RWPE1 (cell line): ENCODE measurements around the gene USP2.
A peak's percentile ranks its signal among the peaks of the same experiment; 100 is the strongest.

Experiments used
- CTCF ChIA-PET: fragments of 350-600 bp; sonication (Branson Sonifier 250); formaldehyde crosslinking; extraction: SDS; loops from one replicate; lab custom pipeline; 2021; lab: Yijun Ruan, JAX
- POLR2A ChIA-PET: fragments of 400-600 bp; formaldehyde crosslinking; extraction: SDS; loops from one replicate; lab custom pipeline; 2020; ENCODE audit warnings: antibody characterized with exemption; ENCODE audit not compliant: low non-redundant PET; lab: Yijun Ruan, JAX
- DNase-seq: peaks from one replicate; pipeline ENCODE4 v3.0.0; 2012; ENCODE audit warnings: low spot score
- H3K27ac ChIP-seq: fragments of 450-650 bp; 2 replicates; pipeline ENCODE4 v1.5.1; 2017
- TF ChIP-seq, protein P1 (sequence below): fragments of 450-650 bp; conservative IDR thresholded peaks from 2 replicates; pipeline ENCODE4 v1.5.1; 2017; ENCODE audit warnings: low read depth, mild to moderate bottlenecking

USP2 gene

DNA sequence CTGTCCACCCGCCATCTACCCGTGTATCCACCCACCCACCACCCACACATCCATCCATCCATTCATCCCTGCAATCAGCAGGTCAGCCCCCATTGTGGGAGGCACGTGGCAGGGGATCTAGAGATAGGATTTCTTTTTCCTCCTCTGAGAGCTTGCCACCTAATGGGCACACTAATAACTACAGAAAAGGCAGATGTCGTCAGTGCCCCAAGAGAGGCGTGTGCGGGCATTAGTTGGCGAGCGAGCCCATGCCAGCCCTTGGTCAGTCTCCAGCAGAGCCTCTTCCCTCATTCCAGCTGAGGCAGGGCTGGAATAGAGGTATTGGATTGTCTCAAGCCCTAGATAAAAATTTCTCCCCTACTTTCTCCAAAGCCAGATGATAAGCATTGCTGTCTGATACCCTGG, 9.7 kb downstream of the USP2 start:
- ChIA-PET POLR2A (interaction anchor here (0.7 kb wide), 1 partner anchor 32 kb away, joined by 3 read pairs; no protein-coding TSS in a partner anchor), CTCF (interaction anchor here (0.6 to 7.6 kb wide), 10 partner anchors 9 to 552 kb away, joined by 3 to 77 read pairs (median 4); partner anchors contain the start of gene USP2)
- peak overlapping the region; percentile 100 for H3K27ac ChIP-seq
- DNase-seq: no peak
- TF ChIP-seq, protein P1, sequence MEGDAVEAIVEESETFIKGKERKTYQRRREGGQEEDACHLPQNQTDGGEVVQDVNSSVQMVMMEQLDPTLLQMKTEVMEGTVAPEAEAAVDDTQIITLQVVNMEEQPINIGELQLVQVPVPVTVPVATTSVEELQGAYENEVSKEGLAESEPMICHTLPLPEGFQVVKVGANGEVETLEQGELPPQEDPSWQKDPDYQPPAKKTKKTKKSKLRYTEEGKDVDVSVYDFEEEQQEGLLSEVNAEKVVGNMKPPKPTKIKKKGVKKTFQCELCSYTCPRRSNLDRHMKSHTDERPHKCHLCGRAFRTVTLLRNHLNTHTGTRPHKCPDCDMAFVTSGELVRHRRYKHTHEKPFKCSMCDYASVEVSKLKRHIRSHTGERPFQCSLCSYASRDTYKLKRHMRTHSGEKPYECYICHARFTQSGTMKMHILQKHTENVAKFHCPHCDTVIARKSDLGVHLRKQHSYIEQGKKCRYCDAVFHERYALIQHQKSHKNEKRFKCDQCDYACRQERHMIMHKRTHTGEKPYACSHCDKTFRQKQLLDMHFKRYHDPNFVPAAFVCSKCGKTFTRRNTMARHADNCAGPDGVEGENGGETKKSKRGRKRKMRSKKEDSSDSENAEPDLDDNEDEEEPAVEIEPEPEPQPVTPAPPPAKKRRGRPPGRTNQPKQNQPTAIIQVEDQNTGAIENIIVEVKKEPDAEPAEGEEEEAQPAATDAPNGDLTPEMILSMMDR: peak; percentile 71

DNA sequence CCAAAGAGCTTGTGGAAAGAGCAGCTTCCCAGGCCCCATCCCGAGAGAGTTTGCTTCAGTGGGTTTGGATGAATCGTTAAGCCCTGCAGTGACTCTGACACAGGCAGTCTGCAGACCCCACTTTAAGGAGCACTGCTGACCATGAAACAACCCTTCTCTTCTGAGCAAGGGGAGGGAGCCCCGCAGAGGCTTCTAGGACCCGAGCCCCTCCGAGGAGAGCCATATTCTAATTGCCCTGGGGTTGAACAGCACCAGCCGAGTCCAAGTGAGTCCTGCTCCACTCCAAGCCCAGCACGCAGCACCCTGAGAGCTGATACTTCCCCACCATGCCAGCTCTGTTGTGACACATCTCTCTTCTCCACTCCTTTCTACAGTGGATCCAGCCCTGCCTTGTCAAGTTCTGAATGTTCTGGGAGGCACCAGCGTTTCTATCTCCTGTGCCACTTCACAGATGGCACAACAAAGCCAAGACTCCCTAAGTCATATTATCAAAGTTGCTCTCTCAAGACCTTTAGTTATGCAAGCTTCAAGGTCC, 10.4 kb downstream of the USP2 start:
- TF ChIP-seq, protein P1: no peak
- ChIA-PET POLR2A (no interaction called here), CTCF (interaction anchor here (0.8 to 7.6 kb wide), 9 partner anchors 9 to 104 kb away, joined by 3 to 77 read pairs (median 5); partner anchors contain the start of gene USP2)
- DNase-seq: no peak
- H3K27ac ChIP-seq: peak overlapping the region; percentile 100

DNA sequence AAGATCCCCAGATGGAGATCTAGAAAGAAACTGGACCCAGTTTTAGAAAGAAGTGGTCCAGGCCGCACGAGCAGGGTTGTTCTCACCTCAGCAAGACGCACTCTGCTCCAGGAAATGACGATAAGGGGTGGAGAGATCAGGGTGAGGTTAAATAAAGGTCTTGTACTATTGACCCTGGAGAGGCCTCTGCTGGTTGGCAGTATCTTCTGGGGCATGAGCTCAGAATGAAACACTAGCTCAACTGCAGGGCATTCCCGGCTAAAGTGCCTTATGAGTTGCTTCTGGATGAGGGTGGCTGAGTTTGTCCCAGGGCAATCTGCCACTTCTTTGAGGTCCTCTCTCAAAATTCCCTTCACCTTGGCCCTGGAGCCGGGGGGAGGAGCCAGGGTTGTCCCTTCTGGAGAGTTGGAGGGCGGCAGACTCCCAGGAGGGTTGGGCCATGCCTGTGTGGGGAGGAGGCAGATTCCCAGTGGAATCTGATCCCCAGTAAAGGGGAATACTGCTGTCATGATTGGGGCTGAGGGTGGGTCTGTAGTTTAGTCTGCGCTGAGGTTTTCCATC, 10.9 kb downstream of the USP2 start:
- CTCF ChIA-PET: interaction anchor here (0.9 to 7.6 kb wide), 5 partner anchors 11 to 104 kb away, joined by 3 to 77 read pairs (median 13); partner anchors contain the start of gene USP2
- H3K27ac ChIP-seq: peak overlapping the region; percentile 100
- TF ChIP-seq, protein P1: no peak
- POLR2A ChIA-PET: no interaction called here
- DNase-seq: no peak

GRCh38 chr11:119369132-119369925, 12.2 kb downstream of the USP2 start:
- DNase-seq: no peak
- H3K27ac ChIP-seq: peak overlapping the region; percentile 100
- TF ChIP-seq, protein P1: no peak
- ChIA-PET POLR2A (no interaction called here), CTCF (interaction anchor here (1.4 to 1.7 kb wide), 2 partner anchors 13 to 31 kb away, joined by 7 to 8 read pairs; no protein-coding TSS in a partner anchor)

- CTCF ChIA-PET: interaction anchor here (0.8 to 1.7 kb wide), 3 partner anchors 12 to 30 kb away, joined by 3 to 8 read pairs (median 8); no protein-coding TSS in a partner anchor
- H3K27ac ChIP-seq: peak overlapping the region; percentile 100
- POLR2A ChIA-PET: no interaction called here
- TF ChIP-seq, protein P1: no peak
- peak; percentile 73 for DNase-seq
Measured at GRCh38 chr11:119368121-119369034, 13.1 kb downstream of the USP2 start.
